Endodermal cell (in vitro differentiated cells): ENCODE data around the gene PLEKHD1. TPM values are rescaled to one million over a fixed set of nuclear protein-coding genes. Genes with fewer than 3 reads are reported as not detected.

Source experiments
- DNase-seq: peaks from one replicate; pipeline ENCODE4 v3.0.0-alpha.2; 2017
- H3K27ac ChIP-seq: 2 replicates; pipeline ENCODE4 v1.5.1; 2013; ENCODE audit warnings: mild to moderate bottlenecking, low read depth, low read length, moderate library complexity
- H3K27me3 ChIP-seq: 2 replicates; pipeline ENCODE4 v1.6.1; 2013; ENCODE audit warnings: mild to moderate bottlenecking, low read length, moderate library complexity; ENCODE audit not compliant: insufficient read depth, control insufficient read depth, poor library complexity, severe bottlenecking
- H3K36me3 ChIP-seq: 2 replicates; pipeline ENCODE4 v1.7.0; 2013; ENCODE audit warnings: mild to moderate bottlenecking, low read length, moderate library complexity; ENCODE audit not compliant: control insufficient read depth, insufficient read depth
- H3K4me1 ChIP-seq: one replicate; pipeline ENCODE4 v1.7.0; 2013; ENCODE audit warnings: low read length; ENCODE audit not compliant: control insufficient read depth, insufficient read depth
- H3K4me3 ChIP-seq: 2 replicates; pipeline ENCODE4 v1.5.1; 2013; ENCODE audit warnings: mild to moderate bottlenecking, low read length, moderate library complexity
- H3K9ac ChIP-seq: 2 replicates; pipeline ENCODE4 v1.6.1; 2013; ENCODE audit warnings: mild to moderate bottlenecking, low read length, moderate library complexity; ENCODE audit not compliant: poor library complexity, severe bottlenecking; ENCODE audit errors: extremely low read depth
- H3K9me3 ChIP-seq: 2 replicates; pipeline ENCODE4 v1.6.1; 2013; ENCODE audit warnings: mild to moderate bottlenecking, low read length, moderate library complexity; ENCODE audit not compliant: control insufficient read depth
- H3K27ac Mint-ChIP-seq: 2 replicates; pipeline ENCODE4 v1.8.0; 2020; ENCODE audit warnings: mixed read lengths
- H3K27me3 Mint-ChIP-seq: 2 replicates; pipeline ENCODE4 v1.8.0; 2021; ENCODE audit warnings: mild to moderate bottlenecking, mixed read lengths; ENCODE audit not compliant: insufficient read depth
- H3K36me3 Mint-ChIP-seq: 2 replicates; pipeline ENCODE4 v1.8.0; 2020; ENCODE audit warnings: low read depth, mixed read lengths
- H3K4me1 Mint-ChIP-seq: 2 replicates; pipeline ENCODE4 v1.8.0; 2020; ENCODE audit warnings: mixed read lengths
- H3K4me3 Mint-ChIP-seq: 2 replicates; pipeline ENCODE4 v1.8.0; 2020; ENCODE audit warnings: mild to moderate bottlenecking, moderate library complexity, mixed read lengths
- H3K9me3 Mint-ChIP-seq: 2 replicates; pipeline ENCODE4 v1.8.0; 2020; ENCODE audit warnings: mild to moderate bottlenecking, mixed read lengths
- WGBS, 2 experiments: methylation state at CpG; one replicate each; pipeline versions ENCODE4 v1.1.5 to v1.1.7; 2013; ENCODE audit warnings: missing lambda C conversion rate in 2 of 2, mixed read lengths in 1 of 2; ENCODE audit not compliant: insufficient coverage in 1 of 2, insufficient read length in 1 of 2; 5-methylcytosine and 5-hydroxymethylcytosine counted together
- total RNA-seq, 2 donors: library from RNA; stranded (reverse); fragmentation: NEBNext Ultra II Directional in 1 of 2; extraction: Animal tissue kit (Norgen Biotek cat#: 25700) in 1 of 2; gene quantifications; 2 replicates in 1 of 2; 3 replicates in 1 of 2; pipeline ENCODE4 v1.2.1, GENCODE V29; 2021
- TF ChIP-seq, protein P1 (sequence below): fragments of 200-600 bp; sonication (generic); conservative IDR thresholded peaks from 2 replicates; pipeline ENCODE4 v1.5.0; 2021; ENCODE audit warnings: antibody characterized with exemption, mild to moderate bottlenecking

Gene PLEKHD1
- total RNA-seq, 2 donors from 2014 or later, result 0.11 TPM

GRCh38 chr14:69535230-69535848 lies 50.8 kb downstream of the PLEKHD1 start:
- Mint-ChIP-seq H3K4me3 (no peak overlapping the region), H3K27me3 (peaks cover 3% of the 10 kb centered on the region), H3K9me3 (peaks cover 4% of the 10 kb centered on the region), H3K4me1 (peaks cover 19% of the 10 kb centered on the region), H3K27ac (no peak overlapping the region), H3K36me3 (no peaks in the 10 kb centered on the region)
- no peak overlapping the region for H3K9ac ChIP-seq
- H3K4me3 ChIP-seq, result no peak overlapping the region
- no peaks in the 10 kb centered on the region for H3K27me3 ChIP-seq
- WGBS, 2 experiments, result 0 to 7% methylated on average over 1 to 4 of the region's 4 CpGs
- no peak overlapping the region for H3K27ac ChIP-seq
- H3K9me3 ChIP-seq, result no peaks in the 10 kb centered on the region
- H3K4me1 ChIP-seq, result peaks cover 10% of the 10 kb centered on the region
- DNase-seq, result peak; percentile 91
- TF ChIP-seq, protein P1, sequence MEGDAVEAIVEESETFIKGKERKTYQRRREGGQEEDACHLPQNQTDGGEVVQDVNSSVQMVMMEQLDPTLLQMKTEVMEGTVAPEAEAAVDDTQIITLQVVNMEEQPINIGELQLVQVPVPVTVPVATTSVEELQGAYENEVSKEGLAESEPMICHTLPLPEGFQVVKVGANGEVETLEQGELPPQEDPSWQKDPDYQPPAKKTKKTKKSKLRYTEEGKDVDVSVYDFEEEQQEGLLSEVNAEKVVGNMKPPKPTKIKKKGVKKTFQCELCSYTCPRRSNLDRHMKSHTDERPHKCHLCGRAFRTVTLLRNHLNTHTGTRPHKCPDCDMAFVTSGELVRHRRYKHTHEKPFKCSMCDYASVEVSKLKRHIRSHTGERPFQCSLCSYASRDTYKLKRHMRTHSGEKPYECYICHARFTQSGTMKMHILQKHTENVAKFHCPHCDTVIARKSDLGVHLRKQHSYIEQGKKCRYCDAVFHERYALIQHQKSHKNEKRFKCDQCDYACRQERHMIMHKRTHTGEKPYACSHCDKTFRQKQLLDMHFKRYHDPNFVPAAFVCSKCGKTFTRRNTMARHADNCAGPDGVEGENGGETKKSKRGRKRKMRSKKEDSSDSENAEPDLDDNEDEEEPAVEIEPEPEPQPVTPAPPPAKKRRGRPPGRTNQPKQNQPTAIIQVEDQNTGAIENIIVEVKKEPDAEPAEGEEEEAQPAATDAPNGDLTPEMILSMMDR, result peak; percentile 87
- no peaks in the 10 kb centered on the region for H3K36me3 ChIP-seq

GRCh38 chr14:69536971-69537370 lies 52.4 kb downstream of the PLEKHD1 start:
- DNase-seq, result no peak
- Mint-ChIP-seq H3K4me3 (no peak overlapping the region), H3K36me3 (no peaks in the 10 kb centered on the region), H3K27me3 (peaks cover 3% of the 10 kb centered on the region), H3K4me1 (peaks cover 14% of the 10 kb centered on the region), H3K27ac (no peak overlapping the region), H3K9me3 (peaks cover 4% of the 10 kb centered on the region)
- H3K9ac ChIP-seq, result no peak overlapping the region
- no peak overlapping the region for H3K27ac ChIP-seq
- H3K4me1 ChIP-seq, result peaks cover 9% of the 10 kb centered on the region
- no peaks in the 10 kb centered on the region for H3K27me3 ChIP-seq
- no peaks in the 10 kb centered on the region for H3K36me3 ChIP-seq
- no peaks in the 10 kb centered on the region for H3K9me3 ChIP-seq
- H3K4me3 ChIP-seq, result no peak overlapping the region
- TF ChIP-seq, protein P1, result no peak

DNA sequence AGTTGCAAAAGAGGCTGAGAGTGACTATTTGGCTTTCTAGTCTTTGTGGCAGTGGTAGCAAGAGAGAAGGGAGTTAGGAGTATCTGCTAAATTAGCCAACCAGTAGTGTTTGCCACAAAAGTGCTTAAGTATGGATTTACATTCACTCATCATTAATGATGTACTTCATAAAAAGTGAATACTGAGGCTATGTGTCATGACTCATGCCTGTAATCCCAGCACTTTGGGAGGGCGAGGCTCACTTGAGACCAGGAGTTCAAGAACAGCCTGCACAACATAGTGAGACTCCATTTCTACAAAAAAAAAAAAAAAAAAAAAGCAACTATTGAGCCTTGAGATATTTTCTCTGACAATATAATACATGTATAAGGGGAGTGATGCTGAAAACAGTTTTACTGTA lies 53.4 kb downstream of the PLEKHD1 start:
- TF ChIP-seq, protein P1, result no peak
- Histone ChIP-seq H3K36me3 (no peaks in the 10 kb centered on the region), H3K4me3 (no peak overlapping the region), H3K4me1 (peaks cover under 1% of the 10 kb centered on the region), H3K9me3 (no peaks in the 10 kb centered on the region), H3K27ac (no peak overlapping the region), H3K27me3 (no peaks in the 10 kb centered on the region), H3K9ac (no peak overlapping the region)
- no peak for DNase-seq
- no peak overlapping the region for H3K4me3 Mint-ChIP-seq
- WGBS, 2 experiments, result 89% methylated on average over 1 of the region's 1 CpG; no CpG with 5 or more reads in 1 of the 2 experiments
- H3K4me1 Mint-ChIP-seq, result peaks cover 5% of the 10 kb centered on the region
- no peak overlapping the region for H3K27ac Mint-ChIP-seq
- no peaks in the 10 kb centered on the region for H3K36me3 Mint-ChIP-seq
- H3K9me3 Mint-ChIP-seq, result peaks cover 4% of the 10 kb centered on the region
- H3K27me3 Mint-ChIP-seq, result peaks cover 3% of the 10 kb centered on the region
